Activated CD8-positive, alpha-beta T cell treated with anti-CD3 and anti-CD28 coated beads for 36 hours (primary cell): ENCODE measurements around the gene SIT1. TPM values are rescaled to one million over a fixed set of nuclear protein-coding genes. Genes with fewer than 3 reads are reported as not detected.

Experiments used
- ATAC-seq: fragments of 200-7000 bp; cut with Tn5 transposase; one replicate; pipeline ENCODE4 v1.10.0; 2021; ENCODE audit warnings: mild to moderate bottlenecking, moderate library complexity
- CTCF ChIA-PET: fragments of 350-600 bp; sonication (Branson Sonifier 250); formaldehyde crosslinking; loops from one replicate; lab custom pipeline; 2021; ENCODE audit warnings: antibody characterized with exemption; lab: Charles Lee
- POLR2A ChIA-PET: fragments of 350-600 bp; sonication (Branson Sonifier 250); formaldehyde crosslinking; loops from one replicate; lab custom pipeline; 2021; ENCODE audit warnings: antibody characterized with exemption; lab: Charles Lee
- DNase-seq: peaks from one replicate; pipeline ENCODE4 v3.0.0-alpha.2; 2020
- H3K27ac Mint-ChIP-seq: one replicate; pipeline ENCODE4 v1.8.0; 2021; ENCODE audit warnings: mild to moderate bottlenecking, mixed read lengths
- H3K27me3 Mint-ChIP-seq: one replicate; pipeline ENCODE4 v1.8.0; 2021; ENCODE audit warnings: mixed read lengths
- H3K36me3 Mint-ChIP-seq: one replicate; pipeline ENCODE4 v1.8.0; 2021; ENCODE audit warnings: low read depth, mixed read lengths
- H3K4me1 Mint-ChIP-seq: one replicate; pipeline ENCODE4 v1.8.0; 2021; ENCODE audit warnings: low read depth, mixed read lengths
- H3K4me3 Mint-ChIP-seq: one replicate; pipeline ENCODE4 v1.8.0; 2021; ENCODE audit warnings: mild to moderate bottlenecking, moderate library complexity, mixed read lengths
- H3K9me3 Mint-ChIP-seq: one replicate; pipeline ENCODE4 v1.8.0; 2021; ENCODE audit warnings: mixed read lengths
- CTCF ChIP-seq: fragments of 200-600 bp; IDR thresholded peaks from one replicate; pipeline ENCODE4 v1.8.0; 2022; ENCODE audit warnings: antibody characterized with exemption, mild to moderate bottlenecking
- intact Hi-C: fragments of 100-400 bp; cut with micrococcal nuclease; formaldehyde crosslinking; loops from one replicate; pipeline ENCODE4 v1.10.0; 2022
- total RNA-seq, 2 experiments: library from RNA; stranded (reverse); gene quantifications; one replicate each; pipeline ENCODE4 v1.2.3, GENCODE V29; 2021

SIT1 gene
- total RNA-seq, 2 experiments from 2014 or later: 99.9 to 102 TPM

- intact Hi-C loops: no loop called here
- H3K4me3 Mint-ChIP-seq: no peak overlapping the region
- ATAC-seq: no peak
- no peaks in the 10 kb centered on the region for H3K27me3 Mint-ChIP-seq
- peaks cover 22% of the 10 kb centered on the region for H3K36me3 Mint-ChIP-seq
- H3K9me3 Mint-ChIP-seq: no peaks in the 10 kb centered on the region
- ChIA-PET CTCF (interaction anchor here (1.4 to 7.0 kb wide), 3 partner anchors 8 to 88 kb away, joined by 3 to 44 read pairs (median 5); no protein-coding TSS in a partner anchor), POLR2A (interaction anchor here (0.6 to 1.7 kb wide), 11 partner anchors 8 to 195 kb away, joined by 3 to 13 read pairs (median 3); partner anchors contain the start of genes CCDC107 and RMRP)
- TF ChIP-seq CTCF: no peak
- peaks cover 23% of the 10 kb centered on the region for H3K4me1 Mint-ChIP-seq
- DNase-seq: no peak
- no peak overlapping the region for H3K27ac Mint-ChIP-seq
These were observed 42.5 kb downstream of the SIT1 start for GRCh38 chr9:35608221-35608620.

GRCh38 chr9:35606726-35607125, 44.0 kb downstream of the SIT1 start:
- Mint-ChIP-seq H3K4me3 (peak overlapping the region; percentile 32), H3K4me1 (peaks cover 33% of the 10 kb centered on the region), H3K27me3 (no peaks in the 10 kb centered on the region), H3K36me3 (peaks cover 23% of the 10 kb centered on the region), H3K9me3 (no peaks in the 10 kb centered on the region), H3K27ac (no peak overlapping the region)
- no peak for DNase-seq
- no peak for TF ChIP-seq CTCF
- no peak for ATAC-seq
- intact Hi-C loops: no loop called here
- ChIA-PET POLR2A (interaction anchor here (0.6 kb wide), 1 partner anchor 707 kb away, joined by 3 read pairs; no protein-coding TSS in a partner anchor), CTCF (interaction anchor here (1.2 to 1.9 kb wide), 3 partner anchors 10 to 205 kb away, joined by 3 to 5 read pairs (median 3); partner anchors contain the start of genes CCDC107, RMRP and SPAG8)

- ChIA-PET CTCF (interaction anchor here (0.8 to 3.2 kb wide), 5 partner anchors 9 to 206 kb away, joined by 3 to 21 read pairs (median 3); partner anchors contain the start of genes CCDC107, RMRP and SPAG8), POLR2A (interaction anchor here (0.6 to 3.1 kb wide), 4 partner anchors 11 to 707 kb away, joined by 3 to 10 read pairs (median 6); no protein-coding TSS in a partner anchor)
- H3K4me1 Mint-ChIP-seq: peaks cover 28% of the 10 kb centered on the region
- no peaks in the 10 kb centered on the region for H3K27me3 Mint-ChIP-seq
- TF ChIP-seq CTCF: no peak
- ATAC-seq (no peak), DNase-seq (peak; percentile 8)
- no peak overlapping the region for H3K27ac Mint-ChIP-seq
- peaks cover 23% of the 10 kb centered on the region for H3K36me3 Mint-ChIP-seq
- intact Hi-C loops: no loop called here
- no peaks in the 10 kb centered on the region for H3K9me3 Mint-ChIP-seq
- H3K4me3 Mint-ChIP-seq: peak overlapping the region; percentile 82
These were observed 44.6 kb downstream of the SIT1 start for GRCh38 chr9:35606138-35606504.

GRCh38 chr9:35605351-35606137, 45.2 kb downstream of the SIT1 start:
- no peaks in the 10 kb centered on the region for H3K27me3 Mint-ChIP-seq
- peaks cover 23% of the 10 kb centered on the region for H3K36me3 Mint-ChIP-seq
- H3K4me1 Mint-ChIP-seq: peaks cover 28% of the 10 kb centered on the region
- intact Hi-C loops: no loop called here
- peak; percentile 62 for DNase-seq
- H3K9me3 Mint-ChIP-seq: no peaks in the 10 kb centered on the region
- peak overlapping the region; percentile 82 for H3K4me3 Mint-ChIP-seq
- ChIA-PET POLR2A (interaction anchor here (0.7 to 3.1 kb wide), 3 partner anchors 11 to 42 kb away, joined by 3 to 10 read pairs (median 10); no protein-coding TSS in a partner anchor), CTCF (interaction anchor here (0.8 to 3.2 kb wide), 9 partner anchors 10 to 207 kb away, joined by 3 to 23 read pairs (median 5); partner anchors contain the start of genes CCDC107, CD72, CREB3 and RMRP)
- no peak for ATAC-seq
- TF ChIP-seq CTCF: no peak
- no peak overlapping the region for H3K27ac Mint-ChIP-seq
